ENCODE measurements around the gene SV2C. TPM values are rescaled to one million over a fixed set of nuclear protein-coding genes. Genes with fewer than 3 reads are reported as not detected.

SV2C gene
- total and polyA plus RNA-seq, 2 donors: 0.05 to 0.27 TPM

- no peaks in the 10 kb centered on the region for H3K9me3 ChIP-seq (ENCODE audit: control insufficient read depth in 2 of 2, insufficient read depth in 1 of 2, low read length in 1 of 2)
- no peak overlapping the region for H3K4me3 ChIP-seq (ENCODE audit: low read length in 2 of 2)
- DNase-seq (ENCODE audit: low read depth in 6 of 9, low spot score in 9 of 9): no peak
- H3K4me1 ChIP-seq (ENCODE audit: control insufficient read depth in 2 of 2, insufficient read depth in 2 of 2, low read length in 2 of 2): no peaks in the 10 kb centered on the region
- H3K27me3 ChIP-seq (ENCODE audit: control insufficient read depth in 2 of 2, insufficient read depth in 1 of 2, low read length in 1 of 2): no peaks in the 10 kb centered on the region
- no peaks in the 10 kb centered on the region for H3K36me3 ChIP-seq (ENCODE audit: control insufficient read depth in 2 of 2, insufficient read depth in 2 of 2, low read length in 1 of 2)
- WGBS: 76% methylated on average over 3 of the region's 3 CpGs
- no peak overlapping the region for H3K27ac ChIP-seq (ENCODE audit: low read depth in 1 of 2, low read length in 1 of 2)
Observed at GRCh38 chr5:76152161-76152560, 69.0 kb downstream of the SV2C start.

- H3K36me3 ChIP-seq (ENCODE audit: control insufficient read depth in 2 of 2, insufficient read depth in 2 of 2, low read length in 1 of 2): no peaks in the 10 kb centered on the region
- no peaks in the 10 kb centered on the region for H3K4me1 ChIP-seq (ENCODE audit: control insufficient read depth in 2 of 2, insufficient read depth in 2 of 2, low read length in 2 of 2)
- 98% methylated on average over 1 of the region's 1 CpG for WGBS
- H3K27me3 ChIP-seq (ENCODE audit: control insufficient read depth in 2 of 2, insufficient read depth in 1 of 2, low read length in 1 of 2): no peaks in the 10 kb centered on the region
- no peaks in the 10 kb centered on the region for H3K9me3 ChIP-seq (ENCODE audit: control insufficient read depth in 2 of 2, insufficient read depth in 1 of 2, low read length in 1 of 2)
- no peak overlapping the region for H3K4me3 ChIP-seq (ENCODE audit: low read length in 2 of 2)
- no peak overlapping the region for H3K27ac ChIP-seq (ENCODE audit: low read depth in 1 of 2, low read length in 1 of 2)
- DNase-seq (ENCODE audit: low read depth in 6 of 9, low spot score in 9 of 9): no peak
Observed at GRCh38 chr5:76152700-76153099, 69.5 kb downstream of the SV2C start.

- no peak for DNase-seq (ENCODE audit: low read depth in 6 of 9, low spot score in 9 of 9)
- Histone ChIP-seq H3K36me3 (ENCODE audit: control insufficient read depth in 2 of 2, insufficient read depth in 2 of 2, low read length in 1 of 2) (no peaks in the 10 kb centered on the region), H3K9me3 (ENCODE audit: control insufficient read depth in 2 of 2, insufficient read depth in 1 of 2, low read length in 1 of 2) (no peaks in the 10 kb centered on the region), H3K27ac (ENCODE audit: low read depth in 1 of 2, low read length in 1 of 2) (no peak overlapping the region), H3K27me3 (ENCODE audit: control insufficient read depth in 2 of 2, insufficient read depth in 1 of 2, low read length in 1 of 2) (no peaks in the 10 kb centered on the region), H3K4me1 (ENCODE audit: control insufficient read depth in 2 of 2, insufficient read depth in 2 of 2, low read length in 2 of 2) (no peaks in the 10 kb centered on the region), H3K4me3 (ENCODE audit: low read length in 2 of 2) (no peak overlapping the region)
- 99% methylated on average over 2 of the region's 2 CpGs for WGBS
Observed at GRCh38 chr5:76153271-76153670, 70.1 kb downstream of the SV2C start.

- no peaks in the 10 kb centered on the region for H3K27me3 ChIP-seq (ENCODE audit: control insufficient read depth in 2 of 2, insufficient read depth in 1 of 2, low read length in 1 of 2)
- no peak for DNase-seq (ENCODE audit: low read depth in 6 of 9, low spot score in 9 of 9)
- no peaks in the 10 kb centered on the region for H3K9me3 ChIP-seq (ENCODE audit: control insufficient read depth in 2 of 2, insufficient read depth in 1 of 2, low read length in 1 of 2)
- 97% methylated on average over 3 of the region's 3 CpGs for WGBS
- no peaks in the 10 kb centered on the region for H3K36me3 ChIP-seq (ENCODE audit: control insufficient read depth in 2 of 2, insufficient read depth in 2 of 2, low read length in 1 of 2)
- no peaks in the 10 kb centered on the region for H3K4me1 ChIP-seq (ENCODE audit: control insufficient read depth in 2 of 2, insufficient read depth in 2 of 2, low read length in 2 of 2)
- H3K27ac ChIP-seq (ENCODE audit: low read depth in 1 of 2, low read length in 1 of 2): no peak overlapping the region
- no peak overlapping the region for H3K4me3 ChIP-seq (ENCODE audit: low read length in 2 of 2)
Observed at GRCh38 chr5:76154009-76154690, 71.0 kb downstream of the SV2C start.

GRCh38 chr5:76155536-76155935 lies 72.4 kb downstream of the SV2C start:
- no peaks in the 10 kb centered on the region for H3K27me3 ChIP-seq (ENCODE audit: control insufficient read depth in 2 of 2, insufficient read depth in 1 of 2, low read length in 1 of 2)
- 98% methylated on average over 1 of the region's 1 CpG for WGBS
- H3K36me3 ChIP-seq (ENCODE audit: control insufficient read depth in 2 of 2, insufficient read depth in 2 of 2, low read length in 1 of 2): no peaks in the 10 kb centered on the region
- no peak overlapping the region for H3K4me3 ChIP-seq (ENCODE audit: low read length in 2 of 2)
- DNase-seq (ENCODE audit: low read depth in 6 of 9, low spot score in 9 of 9): no peak
- H3K27ac ChIP-seq (ENCODE audit: low read depth in 1 of 2, low read length in 1 of 2): no peak overlapping the region
- H3K9me3 ChIP-seq (ENCODE audit: control insufficient read depth in 2 of 2, insufficient read depth in 1 of 2, low read length in 1 of 2): no peaks in the 10 kb centered on the region
- H3K4me1 ChIP-seq (ENCODE audit: control insufficient read depth in 2 of 2, insufficient read depth in 2 of 2, low read length in 2 of 2): no peaks in the 10 kb centered on the region

- DNase-seq (ENCODE audit: low read depth in 6 of 9, low spot score in 9 of 9): no peak
- WGBS: 88% methylated on average over 4 of the region's 4 CpGs
- no peak overlapping the region for H3K27ac ChIP-seq (ENCODE audit: low read depth in 1 of 2, low read length in 1 of 2)
Observed at GRCh38 chr5:76162335-76162734, 79.2 kb downstream of the SV2C start.

GRCh38 chr5:76163111-76163628 lies 80.0 kb downstream of the SV2C start:
- Histone ChIP-seq H3K27me3 (ENCODE audit: control insufficient read depth in 2 of 2, insufficient read depth in 1 of 2, low read length in 1 of 2) (no peaks in the 10 kb centered on the region), H3K4me1 (ENCODE audit: control insufficient read depth in 2 of 2, insufficient read depth in 2 of 2, low read length in 2 of 2) (no peaks in the 10 kb centered on the region), H3K36me3 (ENCODE audit: control insufficient read depth in 2 of 2, insufficient read depth in 2 of 2, low read length in 1 of 2) (no peaks in the 10 kb centered on the region), H3K27ac (ENCODE audit: low read depth in 1 of 2, low read length in 1 of 2) (no peak overlapping the region), H3K4me3 (ENCODE audit: low read length in 2 of 2) (no peak overlapping the region), H3K9me3 (ENCODE audit: control insufficient read depth in 2 of 2, insufficient read depth in 1 of 2, low read length in 1 of 2) (no peaks in the 10 kb centered on the region)
- DNase-seq (ENCODE audit: low read depth in 6 of 9, low spot score in 9 of 9): no peak
- 95% methylated on average over 4 of the region's 4 CpGs for WGBS

More at GRCh38 chr5:76162335-76162734, 79.2 kb downstream of the SV2C start:
- H3K9me3 ChIP-seq (ENCODE audit: control insufficient read depth in 2 of 2, insufficient read depth in 1 of 2, low read length in 1 of 2): no peaks in the 10 kb centered on the region
- H3K4me1 ChIP-seq (ENCODE audit: control insufficient read depth in 2 of 2, insufficient read depth in 2 of 2, low read length in 2 of 2): no peaks in the 10 kb centered on the region
- no peak overlapping the region for H3K4me3 ChIP-seq (ENCODE audit: low read length in 2 of 2)
- no peaks in the 10 kb centered on the region for H3K36me3 ChIP-seq (ENCODE audit: control insufficient read depth in 2 of 2, insufficient read depth in 2 of 2, low read length in 1 of 2)
- H3K27me3 ChIP-seq (ENCODE audit: control insufficient read depth in 2 of 2, insufficient read depth in 1 of 2, low read length in 1 of 2): no peaks in the 10 kb centered on the region

- no peaks in the 10 kb centered on the region for H3K9me3 ChIP-seq (ENCODE audit: control insufficient read depth in 2 of 2, insufficient read depth in 1 of 2, low read length in 1 of 2)
- H3K4me3 ChIP-seq (ENCODE audit: low read length in 2 of 2): no peak overlapping the region
- H3K36me3 ChIP-seq (ENCODE audit: control insufficient read depth in 2 of 2, insufficient read depth in 2 of 2, low read length in 1 of 2): no peaks in the 10 kb centered on the region
- DNase-seq (ENCODE audit: low read depth in 6 of 9, low spot score in 9 of 9): no peak
- H3K4me1 ChIP-seq (ENCODE audit: control insufficient read depth in 2 of 2, insufficient read depth in 2 of 2, low read length in 2 of 2): no peaks in the 10 kb centered on the region
- no peak overlapping the region for H3K27ac ChIP-seq (ENCODE audit: low read depth in 1 of 2, low read length in 1 of 2)
- H3K27me3 ChIP-seq (ENCODE audit: control insufficient read depth in 2 of 2, insufficient read depth in 1 of 2, low read length in 1 of 2): no peaks in the 10 kb centered on the region
Observed at GRCh38 chr5:76165029-76165428, 81.8 kb downstream of the SV2C start.

- Histone ChIP-seq H3K4me1 (ENCODE audit: control insufficient read depth in 2 of 2, insufficient read depth in 2 of 2, low read length in 2 of 2) (no peaks in the 10 kb centered on the region), H3K36me3 (ENCODE audit: control insufficient read depth in 2 of 2, insufficient read depth in 2 of 2, low read length in 1 of 2) (no peaks in the 10 kb centered on the region), H3K27ac (ENCODE audit: low read depth in 1 of 2, low read length in 1 of 2) (no peak overlapping the region), H3K9me3 (ENCODE audit: control insufficient read depth in 2 of 2, insufficient read depth in 1 of 2, low read length in 1 of 2) (no peaks in the 10 kb centered on the region), H3K4me3 (ENCODE audit: low read length in 2 of 2) (no peak overlapping the region), H3K27me3 (ENCODE audit: control insufficient read depth in 2 of 2, insufficient read depth in 1 of 2, low read length in 1 of 2) (no peaks in the 10 kb centered on the region)
- DNase-seq (ENCODE audit: low read depth in 6 of 9, low spot score in 9 of 9): no peak
- WGBS: 65% methylated on average over 2 of the region's 2 CpGs
Observed at GRCh38 chr5:76165711-76166374, 82.7 kb downstream of the SV2C start.
